H9 (cell line): ENCODE measurements around the gene VRK2. TPM values are rescaled to one million over a fixed set of nuclear protein-coding genes. Genes with fewer than 3 reads are reported as not detected.
A peak's percentile ranks its signal among the peaks of the same experiment; 100 is the strongest.
"Not testable (repeated sequence)": the region's sequence is repeated elsewhere in the genome, so short reads cannot be mapped to it uniquely, and the experiment has no call there.

Experiments
- DNase-seq: peaks from one replicate; pipeline ENCODE4 v3.0.0-alpha.2; 2017
- H2AFZ ChIP-seq: one replicate; pipeline ENCODE4 v1.6.1; 2013; ENCODE audit warnings: mild to moderate bottlenecking, low read length, control low read depth, moderate library complexity
- H2AK5ac ChIP-seq: 2 replicates; pipeline ENCODE4 v1.6.1; 2013; ENCODE audit warnings: low read length, control low read depth, mixed read lengths; ENCODE audit not compliant: insufficient read length
- H2BK120ac ChIP-seq: one replicate; pipeline ENCODE4 v1.6.1; 2013; ENCODE audit warnings: low read depth, mild to moderate bottlenecking, low read length, control low read depth, inconsistent platforms; ENCODE audit not compliant: poor library complexity, severe bottlenecking
- H2BK12ac ChIP-seq: 2 replicates; pipeline ENCODE4 v1.6.1; 2013; ENCODE audit warnings: low read length, control low read depth, mixed read lengths, low read depth; ENCODE audit not compliant: insufficient read length
- H2BK15ac ChIP-seq: 2 replicates; pipeline ENCODE4 v1.6.1; 2013; ENCODE audit warnings: low read depth, low read length, control low read depth
- H2BK20ac ChIP-seq: one replicate; pipeline ENCODE4 v1.6.1; 2013; ENCODE audit warnings: low read depth, mild to moderate bottlenecking, low read length, control low read depth, inconsistent platforms; ENCODE audit not compliant: poor library complexity, severe bottlenecking
- H2BK5ac ChIP-seq: 2 replicates; pipeline ENCODE4 v1.6.1; 2013; ENCODE audit warnings: low read length, control low read depth, mixed read lengths; ENCODE audit not compliant: insufficient read length
- H3K14ac ChIP-seq: 2 replicates; pipeline ENCODE4 v1.6.1; 2013; ENCODE audit warnings: low read length, control low read depth; ENCODE audit not compliant: insufficient read depth
- H3K18ac ChIP-seq: 2 replicates; pipeline ENCODE4 v1.6.1; 2013; ENCODE audit warnings: low read depth, mild to moderate bottlenecking, mixed read lengths, low read length, control low read depth; ENCODE audit not compliant: insufficient read length
- H3K23ac ChIP-seq: 2 replicates; pipeline ENCODE4 v1.6.1; 2013; ENCODE audit warnings: low read length, control low read depth, mixed read lengths, low read depth; ENCODE audit not compliant: insufficient read length
- H3K23me2 ChIP-seq: 2 replicates; pipeline ENCODE4 v1.6.1; 2013; ENCODE audit warnings: low read depth, mild to moderate bottlenecking, mixed read lengths, low read length, control low read depth; ENCODE audit not compliant: insufficient read length, poor library complexity, severe bottlenecking
- H3K27ac ChIP-seq: 2 replicates; pipeline ENCODE4 v1.5.1; 2013; ENCODE audit warnings: low read length, control low read depth, mixed read lengths, low read depth; ENCODE audit not compliant: insufficient read length
- H3K27me3 ChIP-seq: 2 replicates; pipeline ENCODE4 v1.6.1; 2013; ENCODE audit warnings: low read length, control low read depth, inconsistent platforms; ENCODE audit not compliant: insufficient read depth
- H3K4ac ChIP-seq: 2 replicates; pipeline ENCODE4 v1.6.1; 2013; ENCODE audit warnings: low read depth, mild to moderate bottlenecking, control low read depth, inconsistent platforms, low read length, moderate library complexity
- H3K4me1 ChIP-seq: 2 replicates; pipeline ENCODE4 v1.6.1; 2013; ENCODE audit warnings: low read length, control low read depth, inconsistent platforms; ENCODE audit not compliant: insufficient read depth
- H3K4me2 ChIP-seq: 2 replicates; pipeline ENCODE4 v1.6.1; 2013; ENCODE audit warnings: low read length, control low read depth, mixed read lengths; ENCODE audit not compliant: insufficient read length, insufficient read depth
- H3K56ac ChIP-seq: 2 replicates; pipeline ENCODE4 v1.6.1; 2013; ENCODE audit warnings: low read depth, mild to moderate bottlenecking, mixed read lengths, low read length, control low read depth; ENCODE audit not compliant: insufficient read length
- H3K79me1 ChIP-seq: 2 replicates; pipeline ENCODE4 v1.6.1; 2013; ENCODE audit warnings: low read depth, mild to moderate bottlenecking, moderate library complexity, low read length, control low read depth, inconsistent platforms; ENCODE audit not compliant: insufficient read depth, poor library complexity, severe bottlenecking
- H3K79me2 ChIP-seq: 2 replicates; pipeline ENCODE4 v1.6.1; 2013; ENCODE audit warnings: low read length, control low read depth, inconsistent platforms; ENCODE audit not compliant: insufficient read depth
- H3K9ac ChIP-seq: 2 replicates; pipeline ENCODE4 v1.6.1; 2013; ENCODE audit warnings: low read length, control low read depth, mixed read lengths; ENCODE audit not compliant: insufficient read length; ENCODE audit errors: extremely low read depth
- H3K9me3 ChIP-seq: one replicate; pipeline ENCODE4 v1.6.1; 2013; ENCODE audit warnings: low read depth, low read length, inconsistent platforms; ENCODE audit not compliant: control insufficient read depth
- H3T11ph ChIP-seq: one replicate; pipeline ENCODE4 v1.6.1; 2013; ENCODE audit warnings: mild to moderate bottlenecking, low read length, control low read depth, inconsistent platforms
- H4K20me1 ChIP-seq: one replicate; pipeline ENCODE4 v1.6.1; 2013; ENCODE audit not compliant: control insufficient read depth, insufficient read length, insufficient read depth
- H4K5ac ChIP-seq: 2 replicates; pipeline ENCODE4 v1.6.1; 2013; ENCODE audit warnings: low read depth, mild to moderate bottlenecking, mixed read lengths, low read length, control low read depth; ENCODE audit not compliant: insufficient read length
- H4K8ac ChIP-seq: replicated peaks from 2 replicates; pipeline ENCODE4 v1.6.1; 2013; ENCODE audit warnings: low read length, control low read depth, mixed read lengths, low read depth; ENCODE audit not compliant: insufficient read length
- H4K91ac ChIP-seq: 2 replicates; pipeline ENCODE4 v1.6.1; 2013; ENCODE audit warnings: low read depth, mild to moderate bottlenecking, moderate library complexity, mixed read lengths, low read length, control low read depth; ENCODE audit not compliant: insufficient read length
- H3K27ac Mint-ChIP-seq, 3 experiments: 2 replicates in 2 of 3; 3 replicates in 1 of 3; pipeline ENCODE4 v1.8.0; 2020 to 2021; ENCODE audit warnings: mixed read lengths in 3 of 3, mild to moderate bottlenecking in 1 of 3, moderate library complexity in 1 of 3
- H3K27me3 Mint-ChIP-seq: 2 replicates; pipeline ENCODE4 v1.8.0; 2021; ENCODE audit warnings: low read depth, mild to moderate bottlenecking, moderate library complexity, mixed read lengths
- H3K36me3 Mint-ChIP-seq, 3 experiments: 2 replicates in 2 of 3; 3 replicates in 1 of 3; pipeline ENCODE4 v1.8.0; 2020 to 2021; ENCODE audit warnings: low read depth in 3 of 3, mixed read lengths in 3 of 3; ENCODE audit not compliant: insufficient read depth in 1 of 3
- H3K4me1 Mint-ChIP-seq, 2 experiments: 2 replicates each; pipeline ENCODE4 v1.8.0; 2020; ENCODE audit warnings: mixed read lengths in 2 of 2
- H3K4me3 Mint-ChIP-seq, 2 experiments: 2 replicates in 1 of 2; 3 replicates in 1 of 2; pipeline ENCODE4 v1.8.0; 2020 to 2021; ENCODE audit warnings: mild to moderate bottlenecking in 2 of 2, mixed read lengths in 2 of 2, moderate library complexity in 1 of 2
- H3K9me3 Mint-ChIP-seq, 2 experiments: 2 replicates in 1 of 2; 3 replicates in 1 of 2; pipeline ENCODE4 v1.8.0; 2020; ENCODE audit warnings: mild to moderate bottlenecking in 2 of 2, mixed read lengths in 2 of 2, moderate library complexity in 1 of 2
- WGBS: extraction: QIAGEN DNeasy Blood & Tissue Kit; methylation state at CpG from one replicate; pipeline ENCODE4 v1.1.7; 2013; ENCODE audit warnings: missing lambda C conversion rate, low lambda C conversion rate, mixed read lengths; ENCODE audit not compliant: insufficient read length; ENCODE audit errors: extremely low coverage; 5-methylcytosine and 5-hydroxymethylcytosine counted together
- total RNA-seq: library from RNA; stranded (reverse); gene quantifications from 2 replicates; pipeline ENCODE4 v1.2.1, GENCODE V29; 2021

The VRK2 gene
- total RNA-seq, 1 experiment from 2014 or later = 23.8 TPM

- H3K27me3 Mint-ChIP-seq, H2BK12ac ChIP-seq, H3K4me1 ChIP-seq, H3K9me3 ChIP-seq, H3K27ac Mint-ChIP-seq, H3K14ac ChIP-seq, H3K4ac ChIP-seq, H2AK5ac ChIP-seq, H3K4me2 ChIP-seq, H3K9ac ChIP-seq, H3K23me2 ChIP-seq, H4K5ac ChIP-seq, H2BK15ac ChIP-seq, H2BK5ac ChIP-seq, H3K23ac ChIP-seq, H4K8ac ChIP-seq, DNase-seq, H3K27ac ChIP-seq, H3K79me1 ChIP-seq, H3K18ac ChIP-seq, H3K27me3 ChIP-seq, H3K79me2 ChIP-seq, H2BK20ac ChIP-seq, H3T11ph ChIP-seq, H3K4me3 Mint-ChIP-seq, H2AFZ ChIP-seq, H3K56ac ChIP-seq, H4K20me1 ChIP-seq, H2BK120ac ChIP-seq, H4K91ac ChIP-seq: not testable (repeated sequence)
- Mint-ChIP-seq H3K9me3 (peaks cover 25 to 36% of the 10 kb centered on the region in 2 experiments), H3K36me3 (peaks cover 46 to 69% (median 62%) of the 10 kb centered on the region in 3 experiments), H3K4me1 (peaks cover 28 to 38% of the 10 kb centered on the region in 2 experiments)
These were observed 123.2 kb downstream of the VRK2 start for GRCh38 chr2:58169845-58170244.

GRCh38 chr2:58170334-58170933, 123.8 kb downstream of the VRK2 start:
- H4K20me1 ChIP-seq, H2AFZ ChIP-seq, H3K23ac ChIP-seq, H4K8ac ChIP-seq, H3K18ac ChIP-seq, H3K4me1 ChIP-seq, H3K4me3 Mint-ChIP-seq, H2BK20ac ChIP-seq, H2AK5ac ChIP-seq, H3K14ac ChIP-seq, H4K91ac ChIP-seq, H3T11ph ChIP-seq, H3K4me2 ChIP-seq, H3K9ac ChIP-seq, H3K56ac ChIP-seq, H3K27me3 ChIP-seq, H3K4ac ChIP-seq, H2BK12ac ChIP-seq, H3K27ac ChIP-seq, DNase-seq, H2BK5ac ChIP-seq, H3K23me2 ChIP-seq, H3K9me3 ChIP-seq, H2BK15ac ChIP-seq, H4K5ac ChIP-seq, H2BK120ac ChIP-seq, H3K27me3 Mint-ChIP-seq, H3K79me1 ChIP-seq, H3K79me2 ChIP-seq: not testable (repeated sequence)
- WGBS = no CpG with 5 or more reads among the region's 7 CpGs
- Mint-ChIP-seq H3K27ac (peak overlapping the region in 2 of 3 experiments; percentile 37 to 44; a peak in 2 of 7 replicates), H3K9me3 (peaks cover 26 to 37% of the 10 kb centered on the region in 2 experiments), H3K36me3 (peaks cover 49 to 68% (median 63%) of the 10 kb centered on the region in 3 experiments), H3K4me1 (peaks cover 28 to 38% of the 10 kb centered on the region in 2 experiments)
